Progenitor cell of endocrine pancreas (in vitro differentiated cells): ENCODE data around the gene RIC1. TPM values are rescaled to one million over a fixed set of nuclear protein-coding genes. Genes with fewer than 3 reads are reported as not detected.

Source experiments
- DNase-seq: peaks from one replicate; pipeline ENCODE4 v3.0.0; 2021; ENCODE audit warnings: low spot score; ENCODE audit not compliant: unreplicated experiment
- H3K27ac Mint-ChIP-seq: 2 replicates; pipeline ENCODE4 v1.8.0; 2021; ENCODE audit warnings: mild to moderate bottlenecking, moderate library complexity, mixed read lengths
- H3K27me3 Mint-ChIP-seq: 2 replicates; pipeline ENCODE4 v1.8.0; 2021; ENCODE audit warnings: mixed read lengths
- H3K36me3 Mint-ChIP-seq: 2 replicates; pipeline ENCODE4 v1.8.0; 2022; ENCODE audit warnings: mixed read lengths; ENCODE audit not compliant: insufficient read depth
- H3K4me1 Mint-ChIP-seq: 2 replicates; pipeline ENCODE4 v1.8.0; 2021; ENCODE audit warnings: low read depth, mixed read lengths
- H3K4me3 Mint-ChIP-seq: 2 replicates; pipeline ENCODE4 v1.8.0; 2021; ENCODE audit warnings: low read depth, mild to moderate bottlenecking, moderate library complexity, mixed read lengths
- H3K9me3 Mint-ChIP-seq: 2 replicates; pipeline ENCODE4 v1.8.0; 2021; ENCODE audit warnings: low read depth, mixed read lengths
- total RNA-seq: library from RNA; stranded (reverse); gene quantifications from 2 replicates; pipeline ENCODE4 v1.2.1, GENCODE V29; 2021
- TF ChIP-seq, protein P1 (sequence below): fragments of 200-600 bp; sonication (generic); IDR thresholded peaks from one replicate; pipeline ENCODE4 v1.5.0; 2021; ENCODE audit warnings: antibody characterized with exemption, mild to moderate bottlenecking; ENCODE audit not compliant: unreplicated experiment

RIC1 gene
- total RNA-seq, 1 donor from 2014 or later, result 24.2 TPM

DNA sequence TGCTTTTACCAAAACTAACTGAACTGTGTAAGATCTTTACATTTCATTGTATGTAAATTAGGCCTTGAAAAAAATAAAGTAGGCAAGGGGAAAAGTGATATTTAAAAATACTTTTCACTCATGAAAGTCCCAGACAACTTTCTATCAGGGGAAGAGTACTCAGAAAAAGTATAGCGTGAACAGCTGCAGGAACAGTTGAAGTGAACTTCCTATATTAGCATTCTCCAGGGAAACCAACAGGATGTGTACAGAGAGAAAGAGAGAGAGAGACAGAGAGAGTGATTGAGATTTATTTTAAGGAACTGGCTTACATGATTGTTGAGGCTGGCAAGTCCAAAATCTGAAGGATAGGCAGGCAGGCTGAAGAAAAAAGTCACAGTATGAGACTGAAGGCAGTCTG, 162.0 kb downstream of the RIC1 start:
- H3K27ac Mint-ChIP-seq, result no peak overlapping the region

DNA sequence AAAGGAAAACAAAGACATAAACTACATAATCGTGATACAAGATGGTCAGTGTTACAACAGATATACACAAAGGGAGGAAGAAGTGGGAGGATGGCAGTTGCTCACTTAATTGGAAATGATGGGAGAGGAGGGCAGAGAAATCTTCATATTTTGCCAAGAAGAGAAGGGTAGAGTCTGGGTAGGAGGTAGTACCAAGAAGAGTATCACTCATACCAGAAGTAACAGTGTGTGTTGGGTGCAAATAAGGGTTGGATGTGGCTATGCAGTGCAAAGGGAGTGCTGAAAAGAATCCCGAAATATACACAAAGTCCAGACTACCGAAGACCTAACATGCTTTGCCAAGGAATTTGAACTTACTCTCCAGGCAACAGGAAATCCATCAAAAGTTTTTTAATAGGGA, 163.0 kb downstream of the RIC1 start:
- no peaks in the 10 kb centered on the region for H3K27me3 Mint-ChIP-seq
- H3K9me3 Mint-ChIP-seq, result no peaks in the 10 kb centered on the region
- no peaks in the 10 kb centered on the region for H3K4me1 Mint-ChIP-seq
- TF ChIP-seq, protein P1, sequence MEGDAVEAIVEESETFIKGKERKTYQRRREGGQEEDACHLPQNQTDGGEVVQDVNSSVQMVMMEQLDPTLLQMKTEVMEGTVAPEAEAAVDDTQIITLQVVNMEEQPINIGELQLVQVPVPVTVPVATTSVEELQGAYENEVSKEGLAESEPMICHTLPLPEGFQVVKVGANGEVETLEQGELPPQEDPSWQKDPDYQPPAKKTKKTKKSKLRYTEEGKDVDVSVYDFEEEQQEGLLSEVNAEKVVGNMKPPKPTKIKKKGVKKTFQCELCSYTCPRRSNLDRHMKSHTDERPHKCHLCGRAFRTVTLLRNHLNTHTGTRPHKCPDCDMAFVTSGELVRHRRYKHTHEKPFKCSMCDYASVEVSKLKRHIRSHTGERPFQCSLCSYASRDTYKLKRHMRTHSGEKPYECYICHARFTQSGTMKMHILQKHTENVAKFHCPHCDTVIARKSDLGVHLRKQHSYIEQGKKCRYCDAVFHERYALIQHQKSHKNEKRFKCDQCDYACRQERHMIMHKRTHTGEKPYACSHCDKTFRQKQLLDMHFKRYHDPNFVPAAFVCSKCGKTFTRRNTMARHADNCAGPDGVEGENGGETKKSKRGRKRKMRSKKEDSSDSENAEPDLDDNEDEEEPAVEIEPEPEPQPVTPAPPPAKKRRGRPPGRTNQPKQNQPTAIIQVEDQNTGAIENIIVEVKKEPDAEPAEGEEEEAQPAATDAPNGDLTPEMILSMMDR, result no peak
- no peak overlapping the region for H3K4me3 Mint-ChIP-seq
- DNase-seq, result no peak
- no peak overlapping the region for H3K27ac Mint-ChIP-seq
- H3K36me3 Mint-ChIP-seq, result peaks cover 21% of the 10 kb centered on the region

More for the DNA sequence above, 162.0 kb downstream of the RIC1 start:
- no peak overlapping the region for H3K4me3 Mint-ChIP-seq
- no peaks in the 10 kb centered on the region for H3K27me3 Mint-ChIP-seq
- DNase-seq, result no peak
- H3K9me3 Mint-ChIP-seq, result no peaks in the 10 kb centered on the region
- H3K36me3 Mint-ChIP-seq, result peaks cover 19% of the 10 kb centered on the region
- TF ChIP-seq, protein P1, result no peak
- no peaks in the 10 kb centered on the region for H3K4me1 Mint-ChIP-seq

DNA sequence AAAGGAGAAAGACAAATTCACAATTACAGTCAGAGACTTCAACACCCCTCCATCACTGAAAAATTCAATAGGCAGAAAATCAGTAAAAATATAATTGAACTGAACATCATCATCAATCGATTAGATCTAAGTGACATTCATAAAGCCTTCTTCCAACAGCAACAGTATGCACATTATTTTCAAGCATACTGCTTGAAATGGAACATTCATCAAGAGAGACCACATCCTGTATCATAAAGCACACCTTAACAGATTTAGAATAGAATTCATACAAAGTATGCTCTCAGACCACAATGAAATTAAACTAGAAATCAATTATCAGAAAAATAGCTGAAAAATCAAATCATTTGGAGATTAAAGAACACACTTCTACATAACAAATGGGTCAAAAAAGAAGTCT, 164.9 kb downstream of the RIC1 start:
- DNase-seq, result no peak
- TF ChIP-seq, protein P1, result no peak
- no peaks in the 10 kb centered on the region for H3K27me3 Mint-ChIP-seq
- H3K9me3 Mint-ChIP-seq, result no peaks in the 10 kb centered on the region
- H3K36me3 Mint-ChIP-seq, result peaks cover 17% of the 10 kb centered on the region
- peaks cover 3% of the 10 kb centered on the region for H3K4me1 Mint-ChIP-seq
- no peak overlapping the region for H3K4me3 Mint-ChIP-seq
- no peak overlapping the region for H3K27ac Mint-ChIP-seq

DNA sequence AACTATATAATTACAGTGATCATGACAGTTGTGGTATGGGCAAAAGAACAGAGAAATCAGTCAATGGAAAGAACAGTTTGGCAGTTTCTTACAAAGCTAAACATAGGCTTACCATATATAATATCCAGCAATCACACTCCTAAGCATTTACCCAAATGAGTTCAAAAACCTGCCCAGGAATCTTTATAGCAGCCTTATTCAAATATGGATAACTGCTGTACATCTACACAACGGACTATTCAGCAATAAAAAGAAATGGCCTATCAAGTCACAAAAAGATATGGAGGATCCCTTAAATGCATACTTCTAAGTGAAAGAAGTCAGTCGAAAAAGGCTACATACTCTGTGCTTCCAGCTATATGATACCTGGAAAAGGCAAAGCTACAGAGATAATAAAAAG, 167.4 kb downstream of the RIC1 start:
- H3K4me3 Mint-ChIP-seq, result no peak overlapping the region
- H3K27ac Mint-ChIP-seq, result no peak overlapping the region
- H3K4me1 Mint-ChIP-seq, result peaks cover 16% of the 10 kb centered on the region
- TF ChIP-seq, protein P1, result no peak
- DNase-seq, result no peak
- H3K36me3 Mint-ChIP-seq, result peaks cover 11% of the 10 kb centered on the region
- H3K27me3 Mint-ChIP-seq, result no peaks in the 10 kb centered on the region
- no peaks in the 10 kb centered on the region for H3K9me3 Mint-ChIP-seq

DNA sequence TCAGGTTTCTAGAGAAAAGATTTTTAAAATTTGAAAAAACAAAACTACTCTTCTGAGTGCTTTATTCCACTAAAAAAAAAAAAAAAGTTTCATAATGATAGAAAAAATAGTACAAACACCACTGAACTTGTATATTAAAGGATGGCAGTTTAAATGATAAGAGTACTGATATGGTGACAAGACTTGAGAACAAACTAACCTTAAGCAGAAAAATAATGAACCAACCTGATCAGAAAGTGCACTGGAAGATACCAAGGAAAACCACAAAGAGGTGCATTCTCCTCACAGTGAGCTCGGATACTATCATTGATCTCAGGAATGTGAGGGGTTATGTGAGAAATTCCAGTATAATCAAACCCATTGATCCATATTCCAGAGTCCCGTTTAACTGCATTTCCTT, 169.7 kb downstream of the RIC1 start:
- peak overlapping the region; percentile 55 for H3K27ac Mint-ChIP-seq
- H3K36me3 Mint-ChIP-seq, result peaks cover 8% of the 10 kb centered on the region
- DNase-seq, result no peak
- peaks cover 21% of the 10 kb centered on the region for H3K4me1 Mint-ChIP-seq
- no peak overlapping the region for H3K4me3 Mint-ChIP-seq
- TF ChIP-seq, protein P1, result no peak
- no peaks in the 10 kb centered on the region for H3K9me3 Mint-ChIP-seq
- H3K27me3 Mint-ChIP-seq, result no peaks in the 10 kb centered on the region
